ENCODE results near the gene ZNF628.
"Not testable (repeated sequence)": the region's sequence is repeated elsewhere in the genome, so short reads cannot be mapped to it uniquely, and the experiment has no call there.

The ZNF628 gene

DNA sequence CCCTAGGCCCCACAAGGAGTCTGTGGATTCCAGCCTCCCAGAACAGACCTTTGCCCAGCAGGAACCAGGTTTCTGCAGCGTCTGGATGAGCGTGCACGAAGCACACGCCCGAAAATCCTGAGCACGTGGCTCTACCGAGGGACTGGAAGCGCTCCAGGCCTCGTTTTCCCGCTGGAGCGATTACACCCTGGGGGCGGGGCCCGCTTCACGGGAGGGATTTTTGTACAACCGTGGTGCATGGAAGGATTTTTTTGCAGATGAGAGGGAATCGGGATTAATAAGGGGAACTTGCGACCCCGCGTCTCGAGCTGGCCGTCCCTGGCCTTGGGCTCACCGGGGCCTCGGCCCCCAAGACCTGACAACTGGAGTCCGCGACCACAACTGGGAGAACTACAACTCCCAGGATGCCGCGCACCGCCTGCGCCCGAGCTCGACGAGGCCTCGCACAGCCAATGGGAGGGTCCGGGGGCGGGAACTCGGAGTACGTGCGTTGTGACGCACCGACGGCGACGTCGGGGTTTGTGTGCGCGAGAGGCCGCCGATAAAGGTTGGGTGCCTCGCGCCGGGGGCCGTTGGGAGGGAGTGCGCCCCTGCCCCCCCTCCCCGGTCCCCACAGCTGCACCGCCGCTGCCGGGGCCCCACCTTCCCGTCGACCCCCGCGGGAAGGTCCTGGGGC lies at the start of gene ZNF628:
TSS of gene ZNF628 (plus strand) at position 518 of the 676 bp plus-strand sequence. CDS start 3,294 bp downstream, outside the sequence.
- peak; percentile 92 for DNase-seq

- no peak for DNase-seq
Observed at GRCh38 chr19:55431183-55431582, 45.2 kb upstream of the ZNF628 start.

DNA sequence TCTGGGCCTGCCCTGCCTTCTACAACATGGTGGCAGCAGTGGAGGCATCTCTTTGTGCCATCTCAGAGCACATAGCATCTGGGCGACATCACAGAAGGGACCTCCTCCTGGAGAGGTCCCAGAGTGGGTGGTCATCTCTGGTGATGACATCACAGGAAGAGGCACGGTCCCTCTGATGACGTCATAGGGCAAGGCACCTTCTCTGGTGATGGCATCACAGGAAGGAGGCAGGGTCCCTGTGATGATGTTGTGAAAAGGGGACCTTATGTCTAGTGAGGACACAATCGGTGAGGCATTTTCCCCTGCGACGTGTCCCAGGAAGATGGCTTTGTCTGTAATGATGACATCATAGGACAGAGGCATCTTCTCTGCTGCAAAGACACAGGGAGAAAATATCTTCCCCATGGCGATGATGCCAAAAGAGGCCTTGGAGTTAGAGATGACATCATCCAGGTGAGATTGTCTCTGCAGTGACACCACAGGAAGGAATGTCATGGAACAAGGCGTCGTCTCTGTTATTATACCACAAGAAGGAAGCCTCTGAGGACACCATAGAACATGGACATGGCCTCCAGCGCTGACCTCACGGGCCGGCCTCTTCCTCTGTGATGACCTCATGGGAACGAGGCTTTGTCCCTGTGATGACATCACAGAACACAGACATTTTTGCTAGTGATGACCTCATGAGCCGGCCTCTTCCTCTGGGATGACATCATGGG lies 44.0 kb upstream of the ZNF628 start:
- DNase-seq: no peak

DNA sequence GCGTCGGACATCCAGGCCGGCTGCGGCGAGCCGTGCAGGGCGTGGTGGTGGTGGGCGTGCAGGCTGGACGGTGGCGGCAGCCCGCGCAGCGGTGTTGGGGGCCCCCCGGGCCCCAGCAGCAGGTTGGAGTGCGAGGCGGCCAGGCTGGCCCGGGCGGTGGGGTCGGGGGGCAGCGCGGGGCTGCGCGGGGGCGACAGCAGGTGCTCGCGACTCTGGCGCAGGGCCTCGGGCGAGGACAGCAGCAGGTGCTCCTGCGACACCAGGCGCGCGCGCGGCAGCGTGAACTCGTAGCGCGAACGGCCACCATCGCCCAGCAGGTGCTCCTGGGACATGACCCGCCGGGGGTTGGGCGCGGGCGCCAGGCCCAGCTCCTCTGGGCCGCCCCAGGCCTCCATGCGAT lies 43.1 kb upstream of the ZNF628 start:
- DNase-seq: no peak

- DNase-seq: no peak
Observed at GRCh38 chr19:55434356-55434919, 42.0 kb upstream of the ZNF628 start.

- no peak for DNase-seq
Observed at GRCh38 chr19:55435020-55435419, 41.4 kb upstream of the ZNF628 start.

DNA sequence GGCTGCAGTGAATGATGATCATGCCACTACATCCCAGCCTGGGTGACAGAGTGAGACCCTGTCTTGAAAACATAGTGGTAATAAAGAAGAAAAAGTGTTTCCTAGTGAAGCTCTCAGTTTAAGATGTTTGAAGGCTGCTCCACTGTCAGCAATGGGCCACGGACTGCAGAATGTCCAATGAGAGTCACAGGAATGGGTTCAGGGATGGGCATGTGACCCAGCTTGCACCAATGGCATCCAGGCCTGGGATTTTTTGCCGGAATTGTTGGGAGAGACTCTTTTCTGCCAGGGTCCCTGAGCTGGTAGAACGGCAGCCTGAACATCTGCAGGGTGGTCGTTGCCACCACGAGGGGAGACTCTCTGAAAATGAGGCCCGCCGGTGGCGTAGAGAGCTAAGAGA lies 39.6 kb upstream of the ZNF628 start:
- DNase-seq: no peak

- DNase-seq: no peak
Observed at GRCh38 chr19:55437410-55437809, 39.0 kb upstream of the ZNF628 start.

DNA sequence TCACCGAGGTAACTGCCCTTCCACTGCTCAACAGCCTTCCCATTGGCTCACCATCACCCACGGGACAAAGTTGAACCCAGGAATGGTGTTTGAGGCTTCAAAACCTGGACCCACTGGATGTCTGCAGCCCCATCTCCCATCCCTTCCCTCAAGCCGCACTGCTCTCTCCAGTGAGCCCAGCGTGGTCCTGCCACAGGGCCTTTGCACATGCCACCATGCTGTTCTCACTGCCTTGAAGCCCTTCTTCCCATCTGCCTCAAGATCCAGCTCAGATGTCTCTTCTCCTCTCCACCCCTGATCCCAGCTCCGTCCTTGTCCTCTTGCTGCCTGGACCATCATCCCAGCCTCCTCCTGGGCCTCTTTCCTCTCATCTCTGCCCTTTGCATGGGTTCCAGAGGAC lies 37.4 kb upstream of the ZNF628 start:
- no peak for DNase-seq

DNA sequence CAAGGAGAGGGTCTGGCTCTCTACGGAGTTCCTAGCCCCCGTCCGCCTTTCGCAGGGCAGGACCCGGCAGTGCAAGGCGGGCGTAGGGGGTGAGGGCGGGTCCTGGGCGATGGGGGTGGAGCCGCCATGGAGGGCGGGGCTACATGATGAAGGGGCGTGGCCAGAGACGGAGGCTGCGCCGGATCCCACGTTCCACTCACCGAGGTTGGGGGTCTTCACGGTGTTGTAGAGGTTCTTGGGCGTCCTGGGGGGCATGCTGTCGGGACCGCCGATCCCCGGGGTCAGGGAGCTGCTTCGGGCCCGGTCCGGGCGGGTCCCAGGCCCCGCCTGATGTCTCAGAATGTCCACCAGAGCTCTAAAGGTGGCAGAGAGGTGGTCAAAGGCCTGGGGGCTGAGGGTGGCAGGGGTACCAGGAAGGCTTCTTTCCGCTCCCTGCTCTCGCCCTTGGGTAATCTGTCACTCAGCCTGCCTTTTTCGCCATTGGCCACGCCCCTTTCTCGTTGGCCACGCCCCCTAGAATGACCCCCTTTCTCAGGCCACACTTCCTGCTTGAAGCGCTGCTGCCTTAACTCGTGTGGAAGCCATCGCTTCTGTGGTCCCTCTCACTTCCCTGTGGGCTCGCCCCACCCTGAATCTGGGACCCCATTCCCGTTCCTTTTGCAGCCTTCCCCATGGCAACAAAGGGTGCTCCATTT lies 35.9 kb upstream of the ZNF628 start:
- DNase-seq: no peak

- DNase-seq: no peak
Observed at GRCh38 chr19:55441319-55441691, 35.1 kb upstream of the ZNF628 start.

DNA sequence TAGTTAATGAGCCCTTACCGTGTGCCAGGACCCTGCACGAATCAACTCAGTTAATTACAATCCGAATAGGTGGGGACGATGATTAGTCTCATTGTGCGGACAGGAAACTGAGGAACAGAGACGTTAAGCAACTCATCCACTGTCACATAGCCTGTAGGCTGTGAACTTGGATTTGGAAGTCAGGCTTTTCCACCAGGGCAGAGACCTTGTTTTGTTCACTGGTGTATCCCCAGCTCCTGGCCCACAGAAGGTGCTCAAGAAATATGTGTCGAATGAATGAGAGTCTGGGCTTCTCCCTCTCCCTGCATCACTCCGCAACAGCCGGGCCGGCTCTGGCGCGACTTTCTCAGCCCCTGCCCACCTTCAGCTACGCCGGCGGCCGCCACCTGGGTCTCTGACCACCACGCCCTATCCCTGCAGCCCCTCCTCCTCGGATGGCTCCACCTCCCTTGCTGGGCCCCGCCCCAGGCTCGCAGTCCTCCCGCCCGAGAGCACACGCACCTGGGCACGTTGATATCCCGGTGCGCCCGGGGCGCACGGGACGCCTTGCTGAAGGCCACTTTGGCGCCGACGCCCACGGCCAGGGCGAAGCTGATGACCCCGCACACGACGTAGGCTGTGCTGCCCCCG lies 34.6 kb upstream of the ZNF628 start:
- DNase-seq: no peak

DNA sequence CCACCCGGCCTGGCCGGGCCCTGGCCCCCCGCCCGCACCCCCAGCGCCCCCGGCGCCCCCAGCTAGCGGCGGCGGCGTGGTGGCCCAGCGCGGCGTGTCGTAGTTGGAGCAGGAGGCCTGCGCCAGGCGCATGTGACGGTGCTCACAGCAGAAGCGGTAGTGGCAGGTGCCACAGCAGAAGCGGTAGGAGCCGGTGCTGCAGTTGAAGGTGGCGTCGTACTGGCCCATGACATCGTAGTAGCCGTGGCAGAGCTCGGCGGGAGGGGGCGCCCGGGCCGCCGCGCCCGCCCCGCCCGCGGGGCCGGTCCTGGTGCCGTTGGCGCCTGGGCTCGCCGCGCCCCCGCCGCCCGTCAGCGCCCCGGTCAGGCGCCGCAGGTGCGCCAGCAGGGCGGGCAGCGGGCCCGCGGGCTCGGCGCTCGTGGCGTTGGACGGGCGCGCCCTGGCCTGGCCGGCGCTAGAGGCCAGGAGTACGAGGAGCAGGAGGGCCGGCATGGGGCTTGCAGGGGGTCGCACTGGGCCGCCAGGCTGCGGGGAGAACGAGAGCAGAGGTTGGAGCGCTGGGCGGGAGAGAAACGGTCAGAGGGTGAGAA lies 34.0 kb upstream of the ZNF628 start:
- DNase-seq: no peak

DNA sequence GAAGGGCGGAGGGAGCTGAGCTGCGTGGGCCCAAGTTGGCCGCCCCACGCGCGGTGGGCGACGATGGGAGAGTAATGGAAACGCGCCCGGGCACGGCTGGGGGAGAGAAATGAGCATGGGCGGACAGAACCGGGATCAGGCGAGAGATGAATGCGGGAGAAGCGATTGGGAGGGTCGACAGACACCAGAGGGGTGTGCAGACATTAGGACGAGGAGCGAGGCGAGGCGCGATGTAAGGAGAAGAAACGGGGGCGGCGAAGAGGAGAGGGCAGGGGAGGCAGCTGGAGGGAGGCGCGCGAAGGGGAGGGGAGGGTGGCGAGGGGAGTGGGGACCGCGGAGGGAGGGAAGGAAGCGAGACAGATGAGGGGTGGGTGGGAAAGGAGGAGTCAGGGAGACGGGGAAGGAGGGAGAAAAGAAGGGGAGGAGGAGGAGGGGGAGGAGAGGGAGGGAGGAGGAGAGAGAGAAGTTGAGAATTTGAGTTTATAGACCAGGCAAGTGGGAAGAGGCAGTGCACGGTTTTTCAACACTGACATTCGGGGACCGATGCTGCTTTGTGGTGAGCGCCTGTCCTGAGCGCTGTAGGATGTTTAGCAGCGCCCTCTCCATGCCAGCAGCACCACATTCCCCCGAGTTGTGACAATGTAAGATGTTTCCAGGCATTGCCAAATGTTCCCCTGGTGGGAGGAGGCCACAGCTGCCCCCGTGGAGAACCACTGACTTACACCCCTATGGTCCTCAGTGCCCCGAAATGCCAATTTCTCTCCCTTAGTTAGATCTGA lies 33.2 kb upstream of the ZNF628 start, which contains the start of gene SHISA7:
TSS of gene SHISA7 (minus strand) at position 256 of the 779 bp plus-strand sequence. CDS start 437 bp downstream, outside the sequence.
- DNase-seq: no peak

DNA sequence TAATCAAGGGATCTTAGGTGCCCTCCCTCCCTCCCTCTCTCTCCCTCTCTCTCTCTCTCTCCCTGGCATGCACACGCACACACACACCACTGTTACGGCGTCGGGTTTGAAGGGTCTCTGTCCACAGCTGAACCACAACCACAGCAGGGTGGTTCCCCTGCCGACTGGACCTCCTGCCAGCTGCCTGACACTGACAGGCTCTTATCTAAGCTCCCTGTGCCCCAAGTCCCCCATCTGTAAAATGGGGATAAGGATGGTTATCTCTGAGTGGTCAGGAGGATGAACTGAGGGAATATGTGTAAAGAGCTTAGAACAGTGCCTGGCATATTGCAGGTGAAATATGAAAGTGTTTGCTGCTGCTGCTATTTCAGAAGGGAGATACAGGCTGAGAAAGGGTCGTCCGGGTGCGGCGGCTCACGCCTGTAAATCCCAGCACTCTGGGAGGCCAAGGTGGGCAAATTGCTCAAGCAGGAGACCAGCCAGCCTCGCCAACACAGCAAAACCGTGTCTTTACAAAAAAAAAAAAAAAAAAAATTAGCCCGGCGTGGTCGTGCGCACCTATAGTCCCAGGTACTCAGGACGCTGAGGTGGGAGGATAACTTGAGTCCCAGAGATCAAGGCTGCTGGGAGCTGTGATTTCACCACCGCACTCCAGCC lies 32.5 kb upstream of the ZNF628 start:
- DNase-seq: no peak

DNA sequence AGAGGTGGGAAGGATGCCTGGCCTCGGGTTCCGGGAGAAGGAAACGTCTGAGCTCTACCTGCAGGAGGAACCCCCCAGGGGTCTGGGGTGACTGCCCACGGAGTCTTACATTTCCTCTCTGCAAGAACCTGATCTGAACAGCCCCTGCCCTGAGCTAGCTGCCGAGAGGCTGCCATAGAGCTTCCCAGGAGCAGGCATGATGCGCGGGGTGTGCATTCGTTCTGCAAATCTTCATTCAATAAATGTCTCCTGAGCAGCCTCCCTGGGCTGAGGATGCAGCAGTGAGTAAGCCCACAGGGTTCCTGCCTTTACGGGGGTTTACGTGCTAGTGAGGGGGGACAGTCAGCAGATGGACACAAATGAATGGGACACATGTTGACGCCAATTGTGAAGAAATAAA lies 31.8 kb upstream of the ZNF628 start:
- no peak for DNase-seq

DNA sequence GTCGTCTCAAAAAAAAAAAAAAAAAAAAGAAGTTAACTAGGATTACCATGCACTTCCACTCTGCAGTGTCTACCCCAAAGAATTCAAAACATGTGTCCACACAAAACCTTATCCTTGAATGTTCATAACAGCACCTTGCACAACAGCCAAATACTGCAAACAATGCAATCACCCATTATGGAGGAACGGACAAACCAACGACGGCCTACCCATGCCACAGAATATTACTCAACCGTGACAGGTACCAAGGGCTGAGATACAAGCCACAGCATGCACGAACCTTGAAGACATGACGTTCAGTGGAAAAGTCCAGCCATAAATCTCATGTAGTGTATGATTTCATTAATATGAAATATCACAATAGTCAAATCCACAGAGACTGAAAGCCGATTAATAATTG lies 30.4 kb upstream of the ZNF628 start:
- no peak for DNase-seq

GRCh38 chr19:55447421-55448174 lies 28.8 kb upstream of the ZNF628 start:
- no peak for DNase-seq

- not testable (repeated sequence) for DNase-seq
Observed at GRCh38 chr19:55448175-55448490, 28.3 kb upstream of the ZNF628 start.

- DNase-seq: no peak
Observed at GRCh38 chr19:55449469-55449868, 26.9 kb upstream of the ZNF628 start.
